HEK293T (cell line): Measurements from ENCODE around the gene ANKRD11.

ENCODE experiments used
- BHLHE40 ChIP-seq: fragments of 450-650 bp; IDR thresholded peaks from 2 replicates; pipeline ENCODE4 v1.6.1; 2016; ENCODE audit warnings: mild to moderate bottlenecking, moderate library complexity, borderline replicate concordance
- ELF4 ChIP-seq: fragments of 450-650 bp; IDR thresholded peaks from 2 replicates; pipeline ENCODE4 v1.6.1; 2017; ENCODE audit warnings: antibody characterized with exemption
- FOXA1 ChIP-seq: fragments of 450-650 bp; IDR thresholded peaks from 2 replicates; pipeline ENCODE4 v1.6.1; 2016; ENCODE audit warnings: mild to moderate bottlenecking
- FOXK2 ChIP-seq: fragments of 450-650 bp; IDR thresholded peaks from 2 replicates; pipeline ENCODE4 v1.6.1; 2016; ENCODE audit warnings: mild to moderate bottlenecking
- HDGF ChIP-seq: fragments of 450-650 bp; IDR thresholded peaks from 2 replicates; pipeline ENCODE4 v1.6.1; 2017; ENCODE audit warnings: antibody characterized with exemption, borderline replicate concordance
- NFRKB ChIP-seq: fragments of 450-650 bp; IDR thresholded peaks from 2 replicates; pipeline ENCODE4 v1.6.1; 2016; ENCODE audit warnings: mild to moderate bottlenecking, moderate library complexity
- PKNOX1 ChIP-seq: fragments of 450-650 bp; IDR thresholded peaks from 2 replicates; pipeline ENCODE4 v1.6.1; 2016
- SP1 ChIP-seq: fragments of 450-650 bp; IDR thresholded peaks from 2 replicates; pipeline ENCODE4 v1.6.1; 2017
- TARDBP ChIP-seq: fragments of 450-650 bp; IDR thresholded peaks from 2 replicates; pipeline ENCODE4 v1.6.1; 2016

DNA sequence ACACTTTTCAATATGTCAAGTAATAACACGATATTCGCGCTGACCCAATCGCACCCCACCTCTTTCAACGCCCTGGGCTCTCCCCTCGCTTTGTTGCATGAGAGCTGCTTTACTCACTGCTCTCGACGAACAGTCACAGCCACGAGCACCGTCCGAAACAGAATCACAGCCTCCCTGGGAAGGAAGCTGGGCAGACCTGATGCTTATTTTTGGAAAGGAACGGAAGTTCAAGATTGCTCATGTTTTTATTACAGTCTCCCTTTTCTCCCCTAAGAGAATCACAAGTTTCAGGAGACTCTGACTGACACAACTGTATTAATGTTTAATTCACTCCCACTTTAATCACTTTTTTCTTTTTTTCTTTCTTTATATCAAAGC is 67.8 kb downstream of the ANKRD11 start:
- TF ChIP-seq BHLHE40 (no peak), TARDBP (no peak), PKNOX1 (no peak), ELF4 (no peak), SP1 (no peak), HDGF (no peak), FOXK2 (no peak), FOXA1 (no peak), NFRKB (no peak)
